Neural crest cell (in vitro differentiated cells): ENCODE measurements around the gene UNC13C. TPM values are rescaled to one million over a fixed set of nuclear protein-coding genes. Genes with fewer than 3 reads are reported as not detected.

Experiments
- DNase-seq: peaks from one replicate; pipeline ENCODE4 v3.0.0; 2021; ENCODE audit warnings: low read depth, mixed read lengths, low spot score
- H3K27ac Mint-ChIP-seq: one replicate; pipeline ENCODE4 v1.8.0; 2021; ENCODE audit warnings: mild to moderate bottlenecking, mixed read lengths; ENCODE audit not compliant: unreplicated experiment
- H3K27me3 Mint-ChIP-seq: 2 replicates; pipeline ENCODE4 v1.8.0; 2021; ENCODE audit warnings: low read depth, mild to moderate bottlenecking, mixed read lengths
- H3K36me3 Mint-ChIP-seq: 2 replicates; pipeline ENCODE4 v1.8.0; 2021; ENCODE audit warnings: low read depth, mild to moderate bottlenecking, mixed read lengths
- H3K4me1 Mint-ChIP-seq: 2 replicates; pipeline ENCODE4 v1.8.0; 2021; ENCODE audit warnings: mixed read lengths
- H3K4me3 Mint-ChIP-seq: one replicate; pipeline ENCODE4 v1.8.0; 2021; ENCODE audit warnings: mild to moderate bottlenecking, mixed read lengths
- H3K9me3 Mint-ChIP-seq: 2 replicates; pipeline ENCODE4 v1.8.0; 2021; ENCODE audit warnings: mixed read lengths
- total RNA-seq: library from RNA; stranded (reverse); gene quantifications from 2 replicates; pipeline ENCODE4 v1.2.1, GENCODE V29; 2021
- TF ChIP-seq, protein P1 (sequence below): fragments of 200-600 bp; sonication (generic); conservative IDR thresholded peaks from 2 replicates; pipeline ENCODE4 v1.5.0; 2021; ENCODE audit warnings: antibody characterized with exemption, mild to moderate bottlenecking

UNC13C gene
- total RNA-seq, 1 donor from 2014 or later, result 1.5 TPM

DNA sequence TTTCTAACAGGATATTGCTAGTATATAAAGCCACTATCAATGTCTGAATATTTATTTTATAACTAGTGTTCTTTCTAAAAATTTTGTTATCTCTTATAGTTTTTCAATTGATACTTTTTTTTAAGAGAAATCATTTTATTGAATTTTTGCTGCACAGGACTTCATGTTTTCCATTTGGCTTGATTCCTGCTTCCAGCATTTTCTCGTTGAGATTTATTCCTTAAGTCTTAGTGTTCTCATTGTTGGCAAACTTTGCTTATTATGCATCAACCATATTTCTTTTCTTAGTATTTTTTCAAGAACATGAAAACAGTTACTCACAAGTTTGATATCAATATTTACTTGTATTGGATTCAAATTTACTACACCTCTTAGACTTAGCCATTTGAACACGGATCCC is 113.4 kb downstream of the UNC13C start:
- H3K36me3 Mint-ChIP-seq, result no peaks in the 10 kb centered on the region
- H3K27ac Mint-ChIP-seq, result no peak overlapping the region
- no peaks in the 10 kb centered on the region for H3K9me3 Mint-ChIP-seq
- H3K27me3 Mint-ChIP-seq, result peaks cover 51% of the 10 kb centered on the region
- TF ChIP-seq, protein P1, sequence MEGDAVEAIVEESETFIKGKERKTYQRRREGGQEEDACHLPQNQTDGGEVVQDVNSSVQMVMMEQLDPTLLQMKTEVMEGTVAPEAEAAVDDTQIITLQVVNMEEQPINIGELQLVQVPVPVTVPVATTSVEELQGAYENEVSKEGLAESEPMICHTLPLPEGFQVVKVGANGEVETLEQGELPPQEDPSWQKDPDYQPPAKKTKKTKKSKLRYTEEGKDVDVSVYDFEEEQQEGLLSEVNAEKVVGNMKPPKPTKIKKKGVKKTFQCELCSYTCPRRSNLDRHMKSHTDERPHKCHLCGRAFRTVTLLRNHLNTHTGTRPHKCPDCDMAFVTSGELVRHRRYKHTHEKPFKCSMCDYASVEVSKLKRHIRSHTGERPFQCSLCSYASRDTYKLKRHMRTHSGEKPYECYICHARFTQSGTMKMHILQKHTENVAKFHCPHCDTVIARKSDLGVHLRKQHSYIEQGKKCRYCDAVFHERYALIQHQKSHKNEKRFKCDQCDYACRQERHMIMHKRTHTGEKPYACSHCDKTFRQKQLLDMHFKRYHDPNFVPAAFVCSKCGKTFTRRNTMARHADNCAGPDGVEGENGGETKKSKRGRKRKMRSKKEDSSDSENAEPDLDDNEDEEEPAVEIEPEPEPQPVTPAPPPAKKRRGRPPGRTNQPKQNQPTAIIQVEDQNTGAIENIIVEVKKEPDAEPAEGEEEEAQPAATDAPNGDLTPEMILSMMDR, result no peak
- H3K4me1 Mint-ChIP-seq, result no peaks in the 10 kb centered on the region
- DNase-seq, result no peak
- H3K4me3 Mint-ChIP-seq, result no peak overlapping the region

DNA sequence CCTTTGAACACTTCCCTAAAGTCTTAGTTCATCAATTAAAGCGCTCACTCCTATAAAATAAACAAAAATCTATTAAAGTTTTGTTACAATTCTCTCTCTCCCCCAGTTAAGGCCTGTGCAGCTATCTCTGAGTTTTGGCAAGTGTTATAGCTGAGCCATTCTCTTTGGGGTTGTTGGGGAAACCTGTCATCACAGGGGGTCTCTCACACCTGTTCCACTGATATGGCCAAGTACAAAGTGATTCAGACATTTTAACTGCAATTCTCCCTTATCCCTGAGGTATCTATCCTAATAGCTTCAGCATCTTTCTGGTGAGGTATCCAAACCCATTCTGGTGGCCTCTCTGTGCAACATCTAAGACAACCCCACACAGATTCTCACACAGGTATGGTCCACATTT is 116.4 kb downstream of the UNC13C start:
- TF ChIP-seq, protein P1, result no peak
- Mint-ChIP-seq H3K27me3 (peaks cover 58% of the 10 kb centered on the region), H3K36me3 (no peaks in the 10 kb centered on the region), H3K27ac (no peak overlapping the region), H3K4me1 (no peaks in the 10 kb centered on the region), H3K4me3 (no peak overlapping the region), H3K9me3 (no peaks in the 10 kb centered on the region)
- no peak for DNase-seq

DNA sequence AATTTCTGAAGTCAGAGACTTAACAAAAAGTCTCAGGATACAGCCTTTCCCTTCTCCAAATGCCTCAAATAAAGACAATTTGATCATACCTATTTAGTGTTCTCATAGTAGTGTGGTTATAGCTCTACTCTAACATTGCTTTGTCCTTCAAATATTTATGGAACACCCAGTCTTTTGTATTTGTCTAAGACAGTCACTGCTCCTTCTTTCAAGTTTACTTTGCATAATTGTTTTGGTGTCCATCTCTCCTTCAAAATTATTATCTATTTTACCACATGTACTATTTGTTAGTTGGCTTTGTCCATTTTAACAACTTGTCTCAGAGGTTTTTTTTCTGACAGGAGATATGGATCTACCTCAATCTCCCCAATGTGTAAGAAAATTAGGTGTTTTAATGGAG is 118.8 kb downstream of the UNC13C start:
- Mint-ChIP-seq H3K36me3 (no peaks in the 10 kb centered on the region), H3K27me3 (peaks cover 52% of the 10 kb centered on the region), H3K9me3 (no peaks in the 10 kb centered on the region), H3K4me1 (no peaks in the 10 kb centered on the region), H3K27ac (no peak overlapping the region), H3K4me3 (no peak overlapping the region)
- DNase-seq, result no peak
- TF ChIP-seq, protein P1, result no peak

DNA sequence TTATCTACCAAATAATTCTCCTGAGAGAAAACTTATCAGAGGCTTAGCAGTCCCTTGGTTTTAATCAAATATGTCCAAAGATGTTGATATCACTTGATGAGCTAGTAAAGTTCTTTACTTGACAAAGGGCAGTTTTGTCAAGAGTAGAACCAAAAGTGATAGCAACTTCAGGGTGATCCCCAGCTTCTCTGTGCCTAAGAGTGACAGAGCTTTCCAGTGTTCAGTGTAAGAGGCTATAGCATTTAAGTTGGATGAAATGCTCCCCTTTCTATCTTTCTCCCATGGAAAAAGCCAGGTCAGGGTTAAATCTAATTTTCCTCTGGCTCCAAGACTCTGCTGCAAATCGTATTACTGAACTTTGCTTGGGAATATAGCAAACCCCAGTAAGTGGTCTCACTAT is 120.8 kb downstream of the UNC13C start:
- Mint-ChIP-seq H3K9me3 (no peaks in the 10 kb centered on the region), H3K36me3 (no peaks in the 10 kb centered on the region), H3K4me3 (no peak overlapping the region), H3K4me1 (no peaks in the 10 kb centered on the region), H3K27me3 (peaks cover 46% of the 10 kb centered on the region), H3K27ac (no peak overlapping the region)
- DNase-seq, result no peak
- TF ChIP-seq, protein P1, result no peak

DNA sequence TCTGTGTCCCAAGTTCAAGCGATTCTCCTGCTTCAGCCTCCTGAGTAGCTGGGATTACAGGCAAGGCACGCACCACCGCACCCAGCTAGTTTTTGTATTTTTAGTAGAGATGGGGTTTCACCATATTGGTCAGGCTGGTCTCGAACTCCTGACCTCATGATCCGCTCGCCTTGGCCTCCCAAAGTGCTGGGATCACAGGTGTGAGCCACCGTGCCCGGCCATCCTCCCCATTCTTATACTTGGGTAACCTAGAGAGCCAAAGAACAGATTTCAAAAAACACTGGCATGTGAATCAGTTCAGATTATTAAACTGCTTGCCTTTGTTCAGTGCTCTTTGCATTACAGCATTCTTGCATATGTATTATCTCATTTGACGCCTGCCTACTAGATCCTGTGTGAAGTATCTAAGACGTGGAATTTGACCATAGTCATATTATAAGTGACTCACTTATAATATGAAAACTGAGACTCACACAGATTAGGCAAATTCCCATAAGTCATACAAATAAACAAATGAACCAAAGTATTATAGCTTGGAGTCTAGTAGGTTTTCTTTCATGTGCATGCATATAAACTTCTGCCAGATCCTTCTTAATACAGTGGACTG is 123.5 kb downstream of the UNC13C start:
- H3K4me3 Mint-ChIP-seq, result no peak overlapping the region
- DNase-seq, result no peak
- no peak overlapping the region for H3K27ac Mint-ChIP-seq
- H3K9me3 Mint-ChIP-seq, result no peaks in the 10 kb centered on the region
- H3K4me1 Mint-ChIP-seq, result no peaks in the 10 kb centered on the region
- peaks cover 24% of the 10 kb centered on the region for H3K27me3 Mint-ChIP-seq
- TF ChIP-seq, protein P1, result no peak
- no peaks in the 10 kb centered on the region for H3K36me3 Mint-ChIP-seq
